Transverse colon (tissue), 3 donors: ENCODE data around the gene SPG7.

Experiments used
- POLR2A ChIP-seq: fragments of 450-650 bp; IDR thresholded peaks from one replicate; pipeline ENCODE4 v1.6.1; 2016; ENCODE audit warnings: antibody characterized with exemption, mild to moderate bottlenecking, moderate library complexity
- TF ChIP-seq, protein P1 (sequence below), 5 experiments: fragments of 200-600 bp in 3 of 5; fragments of 450-650 bp in 2 of 5; sonication (generic) in 3 of 5; IDR thresholded peaks; 1 replicate in 2 of 5; 2 replicates in 3 of 5; pipeline ENCODE4 v1.5.1; 2016 to 2017; ENCODE audit warnings: antibody characterized with exemption in 5 of 5, inconsistent platforms in 3 of 5, mild to moderate bottlenecking in 2 of 5, moderate library complexity in 1 of 5

DNA sequence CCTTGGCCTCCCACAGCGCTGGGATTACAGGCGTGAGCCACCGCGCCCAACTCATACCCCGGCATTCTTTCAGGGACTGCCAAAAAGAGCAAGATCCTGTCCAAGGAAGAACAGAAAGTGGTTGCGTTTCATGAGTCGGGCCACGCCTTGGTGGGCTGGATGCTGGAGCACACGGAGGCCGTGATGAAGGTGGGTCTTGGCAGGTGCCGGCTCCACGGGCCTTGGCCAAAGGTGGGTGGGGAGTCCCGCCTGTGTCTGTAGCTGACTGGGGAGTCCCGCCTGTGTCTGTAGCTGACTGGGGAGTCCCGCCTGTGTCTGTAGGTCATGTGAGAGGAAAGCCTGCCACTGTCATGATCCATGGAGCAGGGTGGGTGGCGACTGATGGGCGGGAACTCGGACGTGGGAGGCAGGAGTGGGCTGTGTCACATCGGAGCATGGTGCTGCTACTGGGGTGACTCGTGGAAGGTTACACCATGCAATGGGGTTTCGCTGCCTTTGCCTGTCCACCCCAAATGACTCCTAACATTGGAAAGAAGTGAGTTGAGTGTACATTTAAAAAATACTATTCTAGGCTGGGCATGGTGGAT is 42.3 kb downstream of the SPG7 start:
- TF ChIP-seq, protein P1, sequence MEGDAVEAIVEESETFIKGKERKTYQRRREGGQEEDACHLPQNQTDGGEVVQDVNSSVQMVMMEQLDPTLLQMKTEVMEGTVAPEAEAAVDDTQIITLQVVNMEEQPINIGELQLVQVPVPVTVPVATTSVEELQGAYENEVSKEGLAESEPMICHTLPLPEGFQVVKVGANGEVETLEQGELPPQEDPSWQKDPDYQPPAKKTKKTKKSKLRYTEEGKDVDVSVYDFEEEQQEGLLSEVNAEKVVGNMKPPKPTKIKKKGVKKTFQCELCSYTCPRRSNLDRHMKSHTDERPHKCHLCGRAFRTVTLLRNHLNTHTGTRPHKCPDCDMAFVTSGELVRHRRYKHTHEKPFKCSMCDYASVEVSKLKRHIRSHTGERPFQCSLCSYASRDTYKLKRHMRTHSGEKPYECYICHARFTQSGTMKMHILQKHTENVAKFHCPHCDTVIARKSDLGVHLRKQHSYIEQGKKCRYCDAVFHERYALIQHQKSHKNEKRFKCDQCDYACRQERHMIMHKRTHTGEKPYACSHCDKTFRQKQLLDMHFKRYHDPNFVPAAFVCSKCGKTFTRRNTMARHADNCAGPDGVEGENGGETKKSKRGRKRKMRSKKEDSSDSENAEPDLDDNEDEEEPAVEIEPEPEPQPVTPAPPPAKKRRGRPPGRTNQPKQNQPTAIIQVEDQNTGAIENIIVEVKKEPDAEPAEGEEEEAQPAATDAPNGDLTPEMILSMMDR (IDR thresholded peaks at IDR 0.05): no peak
- no peak for TF ChIP-seq POLR2A
